GM19438 (cell line): ENCODE data around the gene CHRND.
"Not testable (repeated sequence)": the region's sequence is repeated elsewhere in the genome, so short reads cannot be mapped to it uniquely, and the experiment has no call there.

Source experiments
- ATAC-seq: cut with Tn5 transposase; IDR thresholded peaks from one replicate; pipeline ENCODE4 v1.9.1; 2021; ENCODE audit warnings: low read depth; ENCODE audit not compliant: unreplicated experiment

Gene CHRND

GRCh38 chr2:232569541-232569940 lies 43.6 kb downstream of the CHRND start:
- ATAC-seq: no peak

- ATAC-seq: not testable (repeated sequence)
Measured at GRCh38 chr2:232570481-232570880, 44.5 kb downstream of the CHRND start.

GRCh38 chr2:232571026-232571474 lies 45.1 kb downstream of the CHRND start:
- no peak for ATAC-seq

- no peak for ATAC-seq
Measured at GRCh38 chr2:232573042-232573441, 47.1 kb downstream of the CHRND start.

- no peak for ATAC-seq
Measured at GRCh38 chr2:232573771-232574435, 47.9 kb downstream of the CHRND start.

DNA sequence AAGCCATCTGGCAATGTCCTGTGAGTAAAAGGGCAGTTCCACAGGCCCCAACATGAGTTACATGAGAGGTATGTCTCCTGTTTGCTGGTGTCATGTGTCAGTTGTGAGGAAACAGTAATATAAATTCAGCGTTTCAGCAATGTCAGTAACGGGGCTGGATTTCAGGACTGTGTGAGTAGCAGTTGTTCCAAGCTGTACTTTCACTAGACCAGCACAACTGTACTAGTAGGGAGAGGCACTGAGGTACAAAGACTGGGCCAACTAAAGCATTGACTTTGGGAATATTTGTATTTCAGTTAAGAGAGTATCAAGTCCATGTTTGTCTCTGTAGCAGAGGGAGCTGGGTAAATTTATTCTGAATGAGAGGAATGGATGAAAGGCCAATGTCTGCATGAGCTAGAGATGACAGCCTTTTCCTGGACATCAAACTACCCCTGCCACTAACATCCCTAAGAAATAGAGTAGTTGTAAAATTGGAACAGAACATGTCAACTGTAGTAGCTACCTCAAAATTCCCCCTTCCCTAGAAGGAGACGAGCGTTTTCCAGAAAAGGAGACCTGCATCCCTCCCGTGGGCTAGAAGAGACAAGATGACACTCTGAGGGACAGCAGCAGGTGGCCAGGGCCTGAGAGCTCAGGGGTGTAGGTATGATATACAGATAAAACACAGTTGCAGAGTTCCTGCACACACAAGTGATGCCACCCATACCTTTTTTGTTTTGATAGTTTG lies 48.9 kb downstream of the CHRND start:
- no peak for ATAC-seq

- no peak for ATAC-seq
Measured at GRCh38 chr2:232575404-232575746, 49.4 kb downstream of the CHRND start.

DNA sequence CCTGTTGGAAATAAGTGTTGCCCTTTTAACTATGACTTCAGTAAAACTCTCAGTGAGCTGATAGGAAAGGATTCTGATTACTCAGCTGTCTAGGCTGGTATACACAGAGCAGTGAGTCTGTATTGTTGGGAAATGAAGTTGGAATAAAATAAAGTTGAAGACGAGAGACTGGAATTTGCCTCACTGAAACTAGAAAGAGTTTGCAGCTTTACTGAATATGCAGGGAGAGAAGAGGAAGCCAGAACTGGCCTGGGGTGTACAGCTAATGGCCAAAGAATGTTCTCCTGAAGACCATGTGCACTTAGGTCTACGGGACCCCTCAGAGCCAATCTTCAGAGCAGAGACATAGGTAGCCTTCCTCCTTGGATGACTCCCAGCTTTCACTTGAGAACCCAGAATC lies 51.0 kb downstream of the CHRND start:
- no peak for ATAC-seq

GRCh38 chr2:232577841-232578240 lies 51.9 kb downstream of the CHRND start:
- ATAC-seq: no peak

DNA sequence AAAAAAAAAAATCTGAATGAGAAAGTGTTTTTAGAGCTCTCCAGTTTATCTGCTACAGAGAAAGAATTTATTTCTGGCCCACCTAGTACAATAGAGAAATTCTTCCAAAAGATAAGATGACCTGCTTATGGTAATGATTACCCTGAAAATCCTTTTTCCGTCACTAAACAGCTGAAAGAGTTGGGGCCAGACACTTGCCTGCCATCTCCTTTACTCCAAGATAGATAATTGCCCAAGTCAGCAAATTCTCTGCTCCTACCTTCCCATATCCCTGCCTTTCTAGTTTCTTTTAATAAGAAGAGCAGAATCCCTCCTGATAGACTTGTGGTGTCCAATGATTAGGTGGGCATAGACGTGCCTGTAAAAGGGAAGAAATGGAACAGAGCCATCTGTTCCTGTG lies 52.7 kb downstream of the CHRND start:
- no peak for ATAC-seq

DNA sequence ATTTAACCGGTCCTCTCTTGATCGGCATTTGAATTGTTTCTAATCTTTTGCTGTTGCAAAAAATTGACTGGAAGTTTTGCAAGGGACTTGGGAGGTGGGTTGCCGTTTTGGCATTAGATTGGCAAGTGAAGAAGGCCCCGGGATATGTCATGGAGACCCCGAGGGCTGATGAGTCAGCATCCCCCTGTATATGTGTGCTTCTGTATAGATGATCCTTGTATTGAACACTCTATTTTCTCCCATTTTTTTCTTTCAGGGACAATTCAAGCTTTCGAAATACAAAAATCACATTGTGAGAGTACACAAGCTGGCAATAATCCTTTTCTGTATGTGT lies 54.7 kb downstream of the CHRND start:
- no peak for ATAC-seq

GRCh38 chr2:232581725-232582124 lies 55.8 kb downstream of the CHRND start:
- ATAC-seq: no peak

DNA sequence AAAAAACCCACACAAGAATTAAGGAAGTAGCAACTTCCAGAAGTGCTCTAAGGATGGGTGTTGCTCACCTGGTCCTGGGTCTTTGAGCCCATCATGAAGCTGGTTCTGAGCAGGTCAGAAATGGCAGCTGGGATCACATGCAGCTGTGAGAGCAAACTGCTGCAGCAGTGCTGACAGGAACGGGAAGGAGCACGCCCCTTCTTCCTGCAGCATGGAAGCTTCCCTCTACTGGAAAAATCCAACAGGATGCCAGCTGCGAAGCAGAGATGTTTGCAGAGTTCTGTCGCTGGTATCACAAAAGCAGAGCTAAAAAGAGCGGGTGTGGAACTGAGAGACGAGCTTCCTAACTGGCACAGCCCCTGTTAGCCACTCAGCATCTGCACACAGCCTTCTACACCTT lies 58.3 kb downstream of the CHRND start:
- ATAC-seq: no peak
